ENCODE results near the gene THBS1.

GRCh38 chr15:39622660-39623516 lies 42.0 kb downstream of the THBS1 start:
- TF ChIP-seq CTCF (IDR thresholded peaks at IDR 0.05; ENCODE audit: insufficient read depth, low read length) (no peak), POLR2AphosphoS5 (IDR thresholded peaks at IDR 0.05; ENCODE audit: low read depth) (no peak), GABPA (IDR thresholded peaks at IDR 0.05; ENCODE audit: low read depth) (no peak)

Data from HL-60 (cell line).